HCT116 (cell line): ENCODE measurements around the gene MED27. TPM values are rescaled to one million over a fixed set of nuclear protein-coding genes. Genes with fewer than 3 reads are reported as not detected.

ENCODE experiments used
- ATAC-seq: fragments of 200-7000 bp; cut with Tn5 transposase; 2 replicates; pipeline ENCODE4 v1.9.1; 2020; ENCODE audit warnings: mild to moderate bottlenecking, moderate library complexity
- BruUV-seq: library from RNA; stranded (reverse); fragments of 400-500 nt; replicated peaks from 2 replicates; lab custom pipeline; 2021; lab: Mats Ljungman, UMichigan
- CTCF ChIA-PET: fragments of 300-600 bp; sonication (Branson Sonifier 250); formaldehyde crosslinking; loops from one replicate; lab custom pipeline; 2021; ENCODE audit warnings: antibody characterized with exemption; lab: Charles Lee
- POLR2A ChIA-PET: fragments of 300-600, 350-600 bp; sonication (Branson Sonifier 250); formaldehyde crosslinking; loops from one replicate; lab custom pipeline; 2021; ENCODE audit warnings: antibody characterized with exemption; lab: Charles Lee
- RAD21 ChIA-PET, 2 experiments: fragments of 300-600 bp; sonication (Branson Sonifier 250); formaldehyde crosslinking; loops; one replicate each; lab custom pipeline; 2023; ENCODE audit warnings: low total read pairs in 2 of 2; ENCODE audit not compliant: uncharacterized antibody in 2 of 2, unreplicated experiment in 2 of 2, low non-redundant PET in 1 of 2; lab: Charles Lee
- DNase-seq: peaks from one replicate; pipeline ENCODE4 v3.0.0-alpha.2; 2010; ENCODE audit warnings: low read depth, low spot score
- H2AFZ ChIP-seq: fragments of 200-600 bp; shearing (Covaris generic), sonication (generic); 2 replicates; pipeline ENCODE4 v1.6.1; 2017; ENCODE audit warnings: low read depth, mixed run types, mixed read lengths, antibody characterized with exemption, low read length; ENCODE audit not compliant: poor library complexity, severe bottlenecking
- H3K27ac ChIP-seq: 2 replicates; pipeline ENCODE4 v1.5.1; 2012; ENCODE audit warnings: low read depth, low read length
- H3K27me3 ChIP-seq: fragments of 200-600 bp; sonication (generic); 2 replicates; pipeline ENCODE4 v1.6.1; 2016; ENCODE audit warnings: mixed run types, low read length, mixed read lengths; ENCODE audit not compliant: insufficient read depth
- H3K36me3 ChIP-seq, 2 experiments: fragments of 200-500 bp in 1 of 2; fragments of 200-600 bp in 1 of 2; sonication (Bioruptor generic) in 1 of 2; sonication (generic) in 1 of 2; 2 replicates each; pipeline versions ENCODE4 v1.5.1 to v1.6.1; 2014 to 2016; ENCODE audit warnings: low read length in 2 of 2, inconsistent platforms in 1 of 2, mixed read lengths in 1 of 2, mixed run types in 1 of 2; ENCODE audit not compliant: insufficient read depth in 2 of 2, control insufficient read depth in 1 of 2
- H3K4me1 ChIP-seq, 2 experiments: fragments of 200-600 bp in 1 of 2; sonication (generic) in 1 of 2; 2 replicates each; pipeline versions ENCODE4 v1.5.1 to v1.6.1; 2012 to 2017; ENCODE audit warnings: low read length in 2 of 2, inconsistent platforms in 1 of 2, mild to moderate bottlenecking in 1 of 2, mixed read lengths in 1 of 2, mixed run types in 1 of 2, moderate library complexity in 1 of 2; ENCODE audit not compliant: insufficient read depth in 2 of 2, control insufficient read depth in 1 of 2
- H3K4me2 ChIP-seq: fragments of 200-600 bp; sonication (generic); 2 replicates; pipeline ENCODE4 v1.6.1; 2017; ENCODE audit warnings: mixed run types, low read length, mixed read lengths
- H3K4me3 ChIP-seq, 2 experiments: fragments of 200-600 bp in 1 of 2; sonication (generic) in 1 of 2; replicated peaks in 1 of 2; 2 replicates each; pipeline ENCODE4 v1.5.1; 2011 to 2016; ENCODE audit warnings: low read length in 2 of 2, control low read depth in 1 of 2, low read depth in 1 of 2, mild to moderate bottlenecking in 1 of 2, mixed read lengths in 1 of 2, mixed run types in 1 of 2
- H3K79me2 ChIP-seq: fragments of 200-600 bp; sonication (generic); 2 replicates; pipeline ENCODE4 v1.6.1; 2017; ENCODE audit warnings: mild to moderate bottlenecking, mixed run types, low read length, moderate library complexity, mixed read lengths; ENCODE audit not compliant: insufficient read depth
- H3K9ac ChIP-seq: fragments of 200-600 bp; sonication (generic); 2 replicates; pipeline ENCODE4 v1.6.1; 2016; ENCODE audit warnings: low read length, mixed read lengths
- H3K9me2 ChIP-seq: fragments of 200-600 bp; sonication (generic), shearing (Covaris generic); 2 replicates; pipeline ENCODE4 v1.6.1; 2017; ENCODE audit warnings: mixed run types, mild to moderate bottlenecking, moderate library complexity; ENCODE audit not compliant: insufficient read depth
- H3K9me3 ChIP-seq, 2 experiments: fragments of 200-500 bp in 1 of 2; fragments of 200-600 bp in 1 of 2; sonication (Bioruptor generic) in 1 of 2; sonication (generic) in 1 of 2; 2 replicates each; pipeline ENCODE4 v1.6.1; 2014 to 2017; ENCODE audit warnings: low read length in 2 of 2, mixed read lengths in 2 of 2, inconsistent platforms in 1 of 2, low read depth in 1 of 2, mild to moderate bottlenecking in 1 of 2, mixed run types in 1 of 2, moderate library complexity in 1 of 2; ENCODE audit not compliant: control insufficient read depth in 1 of 2, insufficient read depth in 1 of 2
- H4K20me1 ChIP-seq: fragments of 200-600 bp; sonication (generic), shearing (Covaris generic); 2 replicates; pipeline ENCODE4 v1.6.1; 2017; ENCODE audit warnings: mixed run types, mild to moderate bottlenecking, moderate library complexity; ENCODE audit not compliant: insufficient read depth
- CBX3 ChIP-seq: IDR thresholded peaks from 2 replicates; pipeline ENCODE4 v1.6.1; 2012; ENCODE audit warnings: low read depth
- EGR1 ChIP-seq: IDR thresholded peaks from 2 replicates; pipeline ENCODE4 v1.6.1; 2012; ENCODE audit warnings: low read depth
- ELF1 ChIP-seq: IDR thresholded peaks from 2 replicates; pipeline ENCODE4 v1.6.1; 2012; ENCODE audit warnings: low read depth, borderline replicate concordance
- EZH2 ChIP-seq: fragments of 200-600 bp; sonication (generic); IDR thresholded peaks from 2 replicates; pipeline ENCODE4 v1.6.1; 2017; ENCODE audit warnings: antibody characterized with exemption, mixed run types
- EZH2phosphoT487 ChIP-seq: fragments of 200-600 bp; IDR thresholded peaks from 2 replicates; pipeline ENCODE4 v1.6.1; 2018; ENCODE audit warnings: antibody characterized with exemption, borderline replicate concordance
- FOSL1 ChIP-seq: IDR thresholded peaks from 2 replicates; pipeline ENCODE4 v1.6.1; 2012; ENCODE audit warnings: low read depth
- JUND ChIP-seq: IDR thresholded peaks from 2 replicates; pipeline ENCODE4 v1.6.1; 2012
- POLR2A ChIP-seq: IDR thresholded peaks from 2 replicates; pipeline ENCODE4 v1.7.0; 2011; ENCODE audit warnings: borderline replicate concordance; ENCODE audit not compliant: insufficient read depth, insufficient read length; ENCODE audit errors: extremely low read depth
- POLR2AphosphoS5 ChIP-seq: IDR thresholded peaks from 2 replicates; pipeline ENCODE4 v1.6.1; 2011; ENCODE audit warnings: mild to moderate bottlenecking, low read depth, low read length, moderate library complexity
- RAD21 ChIP-seq: IDR thresholded peaks from 2 replicates; pipeline ENCODE4 v1.6.1; 2012; ENCODE audit warnings: low read depth, mild to moderate bottlenecking
- SIN3A ChIP-seq: IDR thresholded peaks from 2 replicates; pipeline ENCODE4 v1.6.1; 2012; ENCODE audit warnings: low read depth
- SP1 ChIP-seq: IDR thresholded peaks from 2 replicates; pipeline ENCODE4 v1.6.1; 2012; ENCODE audit warnings: low read depth
- SRF ChIP-seq: IDR thresholded peaks from 2 replicates; pipeline ENCODE4 v1.6.1; 2012; ENCODE audit warnings: low read depth
- TCF7L2 ChIP-seq: IDR thresholded peaks from 2 replicates; pipeline ENCODE4 v1.7.0; 2011; ENCODE audit warnings: borderline replicate concordance, inconsistent platforms; ENCODE audit not compliant: insufficient read depth, insufficient read length; ENCODE audit errors: extremely low read depth
- YY1 ChIP-seq: IDR thresholded peaks from 2 replicates; pipeline ENCODE4 v1.6.1; 2011; ENCODE audit warnings: low read length, low read depth, moderate library complexity, mild to moderate bottlenecking; ENCODE audit not compliant: insufficient replicate concordance; ENCODE audit errors: extremely low read depth
- ZFX ChIP-seq: fragments of 450-650 bp; IDR thresholded peaks from 2 replicates; pipeline ENCODE4 v1.6.1; 2017
- ZNF274 ChIP-seq: fragments of 200-500 bp; sonication (Bioruptor generic); IDR thresholded peaks from 2 replicates; pipeline ENCODE4 v1.6.1; 2014; ENCODE audit warnings: mild to moderate bottlenecking, low read depth, low read length, inconsistent platforms
- intact Hi-C: fragments of 100-400 bp; cut with micrococcal nuclease; formaldehyde crosslinking; loops from 2 replicates; pipeline ENCODE4 v1.10.0; 2022
- total RNA-seq: library from RNA; stranded (reverse); gene quantifications from one replicate; pipeline ENCODE4 v1.2.1, GENCODE V29; 2021; ENCODE audit not compliant: unreplicated experiment
- TF ChIP-seq, protein P1 (sequence below), 3 experiments: fragments of 200-600 bp in 1 of 3; sonication (generic) in 1 of 3; IDR thresholded peaks in 2 of 3; conservative IDR thresholded peaks in 1 of 3; 2 replicates each; pipeline ENCODE4 v1.5.1; 2012 to 2017; ENCODE audit warnings: low read depth in 2 of 3, low read length in 2 of 3, antibody characterized with exemption in 1 of 3, borderline replicate concordance in 1 of 3, control low read depth in 1 of 3, mild to moderate bottlenecking in 1 of 3, mixed read lengths in 1 of 3, mixed run types in 1 of 3, moderate library complexity in 1 of 3; ENCODE audit not compliant: insufficient read depth in 1 of 3
- TF ChIP-seq, protein P2 (sequence below): IDR thresholded peaks from 2 replicates; pipeline ENCODE4 v1.6.1; 2012
- TF ChIP-seq, protein P3 (sequence below): IDR thresholded peaks from 2 replicates; pipeline ENCODE4 v1.6.1; 2011; ENCODE audit warnings: mild to moderate bottlenecking, low read length, moderate library complexity; ENCODE audit not compliant: insufficient replicate concordance; ENCODE audit errors: extremely low read depth

The MED27 gene
- total RNA-seq, 1 experiment from 2014 or later, result 26.9 TPM

DNA sequence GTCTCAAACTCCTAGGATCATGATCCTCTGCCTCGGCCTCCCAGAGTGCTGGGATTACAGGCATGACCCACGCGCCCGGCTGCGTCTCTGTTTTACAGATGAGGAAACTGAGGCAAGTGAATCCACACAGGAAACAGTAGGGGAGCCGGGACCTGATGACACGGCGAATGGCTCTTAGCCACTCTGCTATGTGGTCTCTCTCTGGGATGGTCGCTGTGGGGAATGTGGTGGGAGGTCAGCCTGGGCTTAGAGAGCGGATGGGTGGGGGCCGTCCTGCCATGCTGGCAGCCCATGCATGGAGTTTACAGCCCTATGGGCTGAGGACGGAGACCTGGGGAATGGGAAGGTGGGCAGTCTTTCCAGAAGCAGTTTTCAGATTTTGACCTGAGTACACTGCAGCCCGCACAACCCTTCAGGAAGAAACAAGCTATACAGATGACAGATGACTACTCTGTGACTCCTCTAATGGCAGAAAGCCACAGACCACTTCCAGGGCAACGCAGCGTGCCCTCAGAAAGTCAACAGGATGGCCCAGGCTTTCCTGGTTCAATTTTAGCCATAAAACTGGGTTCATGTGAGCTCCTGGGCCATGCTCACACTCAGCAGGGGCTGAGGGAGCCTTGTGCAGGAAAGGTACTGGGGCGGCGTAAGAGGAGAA lies 203.7 kb downstream of the MED27 start:
- Histone ChIP-seq H3K36me3 (no peaks in the 10 kb centered on the region), H4K20me1 (no peaks in the 10 kb centered on the region), H2AFZ (no peak overlapping the region), H3K9me2 (no peaks in the 10 kb centered on the region), H3K79me2 (no peaks in the 10 kb centered on the region), H3K27me3 (no peaks in the 10 kb centered on the region), H3K4me2 (no peak overlapping the region), H3K4me3 (no peak overlapping the region), H3K4me1 (no peaks in the 10 kb centered on the region), H3K9me3 (no peaks in the 10 kb centered on the region), H3K9ac (no peak overlapping the region), H3K27ac (no peak overlapping the region)
- POLR2A ChIA-PET, result no interaction called here
- no peak for ATAC-seq
- no TSS peak for BruUV-seq
- DNase-seq, result no peak
- CTCF ChIA-PET, result no interaction called here
- intact Hi-C loops, result no loop called here
- TF ChIP-seq JUND (no peak), POLR2AphosphoS5 (no peak), RAD21 (no peak), SIN3A (no peak), SP1 (no peak), YY1 (no peak), ELF1 (no peak), ZNF274 (no peak), POLR2A (no peak), EGR1 (no peak), EZH2phosphoT487 (no peak), CBX3 (no peak), ZFX (no peak), SRF (no peak), TCF7L2 (no peak), FOSL1 (no peak), EZH2 (no peak)
- TF ChIP-seq, protein P1, sequence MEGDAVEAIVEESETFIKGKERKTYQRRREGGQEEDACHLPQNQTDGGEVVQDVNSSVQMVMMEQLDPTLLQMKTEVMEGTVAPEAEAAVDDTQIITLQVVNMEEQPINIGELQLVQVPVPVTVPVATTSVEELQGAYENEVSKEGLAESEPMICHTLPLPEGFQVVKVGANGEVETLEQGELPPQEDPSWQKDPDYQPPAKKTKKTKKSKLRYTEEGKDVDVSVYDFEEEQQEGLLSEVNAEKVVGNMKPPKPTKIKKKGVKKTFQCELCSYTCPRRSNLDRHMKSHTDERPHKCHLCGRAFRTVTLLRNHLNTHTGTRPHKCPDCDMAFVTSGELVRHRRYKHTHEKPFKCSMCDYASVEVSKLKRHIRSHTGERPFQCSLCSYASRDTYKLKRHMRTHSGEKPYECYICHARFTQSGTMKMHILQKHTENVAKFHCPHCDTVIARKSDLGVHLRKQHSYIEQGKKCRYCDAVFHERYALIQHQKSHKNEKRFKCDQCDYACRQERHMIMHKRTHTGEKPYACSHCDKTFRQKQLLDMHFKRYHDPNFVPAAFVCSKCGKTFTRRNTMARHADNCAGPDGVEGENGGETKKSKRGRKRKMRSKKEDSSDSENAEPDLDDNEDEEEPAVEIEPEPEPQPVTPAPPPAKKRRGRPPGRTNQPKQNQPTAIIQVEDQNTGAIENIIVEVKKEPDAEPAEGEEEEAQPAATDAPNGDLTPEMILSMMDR (IDR thresholded peaks at IDR 0.05 in 2 of 3, conservative IDR thresholded peaks at IDR 0.05 in 1 of 3; ENCODE audit: borderline replicate concordance in 1 of 3, insufficient read depth in 1 of 3, low read depth in 2 of 3, low read length in 2 of 3), result no peak
- TF ChIP-seq, protein P2, sequence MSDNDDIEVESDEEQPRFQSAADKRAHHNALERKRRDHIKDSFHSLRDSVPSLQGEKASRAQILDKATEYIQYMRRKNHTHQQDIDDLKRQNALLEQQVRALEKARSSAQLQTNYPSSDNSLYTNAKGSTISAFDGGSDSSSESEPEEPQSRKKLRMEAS, result no peak
- TF ChIP-seq, protein P3, sequence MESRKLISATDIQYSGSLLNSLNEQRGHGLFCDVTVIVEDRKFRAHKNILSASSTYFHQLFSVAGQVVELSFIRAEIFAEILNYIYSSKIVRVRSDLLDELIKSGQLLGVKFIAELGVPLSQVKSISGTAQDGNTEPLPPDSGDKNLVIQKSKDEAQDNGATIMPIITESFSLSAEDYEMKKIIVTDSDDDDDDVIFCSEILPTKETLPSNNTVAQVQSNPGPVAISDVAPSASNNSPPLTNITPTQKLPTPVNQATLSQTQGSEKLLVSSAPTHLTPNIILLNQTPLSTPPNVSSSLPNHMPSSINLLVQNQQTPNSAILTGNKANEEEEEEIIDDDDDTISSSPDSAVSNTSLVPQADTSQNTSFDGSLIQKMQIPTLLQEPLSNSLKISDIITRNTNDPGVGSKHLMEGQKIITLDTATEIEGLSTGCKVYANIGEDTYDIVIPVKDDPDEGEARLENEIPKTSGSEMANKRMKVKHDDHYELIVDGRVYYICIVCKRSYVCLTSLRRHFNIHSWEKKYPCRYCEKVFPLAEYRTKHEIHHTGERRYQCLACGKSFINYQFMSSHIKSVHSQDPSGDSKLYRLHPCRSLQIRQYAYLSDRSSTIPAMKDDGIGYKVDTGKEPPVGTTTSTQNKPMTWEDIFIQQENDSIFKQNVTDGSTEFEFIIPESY, result no peak
- RAD21 ChIA-PET, result no interaction called here
